H9 (cell line): ENCODE measurements around the gene SOX18. TPM values are rescaled to one million over a fixed set of nuclear protein-coding genes. Genes with fewer than 3 reads are reported as not detected.

ENCODE experiments used
- DNase-seq: peaks from one replicate; pipeline ENCODE4 v3.0.0-alpha.2; 2017
- H2AFZ ChIP-seq: one replicate; pipeline ENCODE4 v1.6.1; 2013; ENCODE audit warnings: mild to moderate bottlenecking, low read length, control low read depth, moderate library complexity
- H2AK5ac ChIP-seq: 2 replicates; pipeline ENCODE4 v1.6.1; 2013; ENCODE audit warnings: low read length, control low read depth, mixed read lengths; ENCODE audit not compliant: insufficient read length
- H2BK120ac ChIP-seq: one replicate; pipeline ENCODE4 v1.6.1; 2013; ENCODE audit warnings: low read depth, mild to moderate bottlenecking, low read length, control low read depth, inconsistent platforms; ENCODE audit not compliant: poor library complexity, severe bottlenecking
- H2BK12ac ChIP-seq: 2 replicates; pipeline ENCODE4 v1.6.1; 2013; ENCODE audit warnings: low read length, control low read depth, mixed read lengths, low read depth; ENCODE audit not compliant: insufficient read length
- H2BK15ac ChIP-seq: 2 replicates; pipeline ENCODE4 v1.6.1; 2013; ENCODE audit warnings: low read depth, low read length, control low read depth
- H2BK20ac ChIP-seq: one replicate; pipeline ENCODE4 v1.6.1; 2013; ENCODE audit warnings: low read depth, mild to moderate bottlenecking, low read length, control low read depth, inconsistent platforms; ENCODE audit not compliant: poor library complexity, severe bottlenecking
- H2BK5ac ChIP-seq: 2 replicates; pipeline ENCODE4 v1.6.1; 2013; ENCODE audit warnings: low read length, control low read depth, mixed read lengths; ENCODE audit not compliant: insufficient read length
- H3K14ac ChIP-seq: 2 replicates; pipeline ENCODE4 v1.6.1; 2013; ENCODE audit warnings: low read length, control low read depth; ENCODE audit not compliant: insufficient read depth
- H3K18ac ChIP-seq: 2 replicates; pipeline ENCODE4 v1.6.1; 2013; ENCODE audit warnings: low read depth, mild to moderate bottlenecking, mixed read lengths, low read length, control low read depth; ENCODE audit not compliant: insufficient read length
- H3K23ac ChIP-seq: 2 replicates; pipeline ENCODE4 v1.6.1; 2013; ENCODE audit warnings: low read length, control low read depth, mixed read lengths, low read depth; ENCODE audit not compliant: insufficient read length
- H3K23me2 ChIP-seq: 2 replicates; pipeline ENCODE4 v1.6.1; 2013; ENCODE audit warnings: low read depth, mild to moderate bottlenecking, mixed read lengths, low read length, control low read depth; ENCODE audit not compliant: insufficient read length, poor library complexity, severe bottlenecking
- H3K27ac ChIP-seq: 2 replicates; pipeline ENCODE4 v1.5.1; 2013; ENCODE audit warnings: low read length, control low read depth, mixed read lengths, low read depth; ENCODE audit not compliant: insufficient read length
- H3K27me3 ChIP-seq: 2 replicates; pipeline ENCODE4 v1.6.1; 2013; ENCODE audit warnings: low read length, control low read depth, inconsistent platforms; ENCODE audit not compliant: insufficient read depth
- H3K4ac ChIP-seq: 2 replicates; pipeline ENCODE4 v1.6.1; 2013; ENCODE audit warnings: low read depth, mild to moderate bottlenecking, control low read depth, inconsistent platforms, low read length, moderate library complexity
- H3K4me1 ChIP-seq: 2 replicates; pipeline ENCODE4 v1.6.1; 2013; ENCODE audit warnings: low read length, control low read depth, inconsistent platforms; ENCODE audit not compliant: insufficient read depth
- H3K4me2 ChIP-seq: 2 replicates; pipeline ENCODE4 v1.6.1; 2013; ENCODE audit warnings: low read length, control low read depth, mixed read lengths; ENCODE audit not compliant: insufficient read length, insufficient read depth
- H3K56ac ChIP-seq: 2 replicates; pipeline ENCODE4 v1.6.1; 2013; ENCODE audit warnings: low read depth, mild to moderate bottlenecking, mixed read lengths, low read length, control low read depth; ENCODE audit not compliant: insufficient read length
- H3K79me1 ChIP-seq: 2 replicates; pipeline ENCODE4 v1.6.1; 2013; ENCODE audit warnings: low read depth, mild to moderate bottlenecking, moderate library complexity, low read length, control low read depth, inconsistent platforms; ENCODE audit not compliant: insufficient read depth, poor library complexity, severe bottlenecking
- H3K79me2 ChIP-seq: 2 replicates; pipeline ENCODE4 v1.6.1; 2013; ENCODE audit warnings: low read length, control low read depth, inconsistent platforms; ENCODE audit not compliant: insufficient read depth
- H3K9ac ChIP-seq: 2 replicates; pipeline ENCODE4 v1.6.1; 2013; ENCODE audit warnings: low read length, control low read depth, mixed read lengths; ENCODE audit not compliant: insufficient read length; ENCODE audit errors: extremely low read depth
- H3K9me3 ChIP-seq: one replicate; pipeline ENCODE4 v1.6.1; 2013; ENCODE audit warnings: low read depth, low read length, inconsistent platforms; ENCODE audit not compliant: control insufficient read depth
- H3T11ph ChIP-seq: one replicate; pipeline ENCODE4 v1.6.1; 2013; ENCODE audit warnings: mild to moderate bottlenecking, low read length, control low read depth, inconsistent platforms
- H4K20me1 ChIP-seq: one replicate; pipeline ENCODE4 v1.6.1; 2013; ENCODE audit not compliant: control insufficient read depth, insufficient read length, insufficient read depth
- H4K5ac ChIP-seq: 2 replicates; pipeline ENCODE4 v1.6.1; 2013; ENCODE audit warnings: low read depth, mild to moderate bottlenecking, mixed read lengths, low read length, control low read depth; ENCODE audit not compliant: insufficient read length
- H4K8ac ChIP-seq: replicated peaks from 2 replicates; pipeline ENCODE4 v1.6.1; 2013; ENCODE audit warnings: low read length, control low read depth, mixed read lengths, low read depth; ENCODE audit not compliant: insufficient read length
- H4K91ac ChIP-seq: 2 replicates; pipeline ENCODE4 v1.6.1; 2013; ENCODE audit warnings: low read depth, mild to moderate bottlenecking, moderate library complexity, mixed read lengths, low read length, control low read depth; ENCODE audit not compliant: insufficient read length
- H3K27ac Mint-ChIP-seq, 3 experiments: 2 replicates in 2 of 3; 3 replicates in 1 of 3; pipeline ENCODE4 v1.8.0; 2020 to 2021; ENCODE audit warnings: mixed read lengths in 3 of 3, mild to moderate bottlenecking in 1 of 3, moderate library complexity in 1 of 3
- H3K27me3 Mint-ChIP-seq: 2 replicates; pipeline ENCODE4 v1.8.0; 2021; ENCODE audit warnings: low read depth, mild to moderate bottlenecking, moderate library complexity, mixed read lengths
- H3K36me3 Mint-ChIP-seq, 3 experiments: 2 replicates in 2 of 3; 3 replicates in 1 of 3; pipeline ENCODE4 v1.8.0; 2020 to 2021; ENCODE audit warnings: low read depth in 3 of 3, mixed read lengths in 3 of 3; ENCODE audit not compliant: insufficient read depth in 1 of 3
- H3K4me1 Mint-ChIP-seq, 2 experiments: 2 replicates each; pipeline ENCODE4 v1.8.0; 2020; ENCODE audit warnings: mixed read lengths in 2 of 2
- H3K4me3 Mint-ChIP-seq, 2 experiments: 2 replicates in 1 of 2; 3 replicates in 1 of 2; pipeline ENCODE4 v1.8.0; 2020 to 2021; ENCODE audit warnings: mild to moderate bottlenecking in 2 of 2, mixed read lengths in 2 of 2, moderate library complexity in 1 of 2
- H3K9me3 Mint-ChIP-seq, 2 experiments: 2 replicates in 1 of 2; 3 replicates in 1 of 2; pipeline ENCODE4 v1.8.0; 2020; ENCODE audit warnings: mild to moderate bottlenecking in 2 of 2, mixed read lengths in 2 of 2, moderate library complexity in 1 of 2
- CTCF ChIP-seq: fragments of 200-600 bp; sonication (generic); conservative IDR thresholded peaks from 3 replicates; pipeline ENCODE4 v1.8.0; 2021; ENCODE audit warnings: antibody characterized with exemption, mild to moderate bottlenecking
- WGBS: extraction: QIAGEN DNeasy Blood & Tissue Kit; methylation state at CpG from one replicate; pipeline ENCODE4 v1.1.7; 2013; ENCODE audit warnings: missing lambda C conversion rate, low lambda C conversion rate, mixed read lengths; ENCODE audit not compliant: insufficient read length; ENCODE audit errors: extremely low coverage; 5-methylcytosine and 5-hydroxymethylcytosine counted together
- total RNA-seq: library from RNA; stranded (reverse); gene quantifications from 2 replicates; pipeline ENCODE4 v1.2.1, GENCODE V29; 2021

The SOX18 gene
- total RNA-seq, 1 experiment from 2014 or later, result 2.0 TPM

- Histone ChIP-seq H3K23me2 (no peaks in the 10 kb centered on the region), H3K27ac (no peak overlapping the region), H3K4me2 (no peak overlapping the region), H4K20me1 (no peaks in the 10 kb centered on the region), H3K9me3 (no peaks in the 10 kb centered on the region), H3K23ac (no peak overlapping the region), H2BK5ac (no peak overlapping the region), H3K4ac (no peak overlapping the region), H3K14ac (no peak overlapping the region), H2BK12ac (no peak overlapping the region), H2BK15ac (no peak overlapping the region), H3K56ac (no peak overlapping the region), H2BK120ac (no peak overlapping the region), H2AK5ac (no peak overlapping the region), H4K8ac (no peak overlapping the region), H3T11ph (no peak overlapping the region), H3K27me3 (no peaks in the 10 kb centered on the region), H3K4me1 (no peaks in the 10 kb centered on the region; the same call in 1 of the 2 replicates), H3K9ac (no peak overlapping the region), H2AFZ (no peak overlapping the region), H2BK20ac (no peak overlapping the region), H3K18ac (no peak overlapping the region), H4K91ac (no peak overlapping the region), H4K5ac (no peak overlapping the region), H3K79me2 (no peaks in the 10 kb centered on the region), H3K79me1 (no peaks in the 10 kb centered on the region)
- no peak overlapping the region for H3K4me3 Mint-ChIP-seq
- no peak for DNase-seq
- TF ChIP-seq CTCF, result no peak
- H3K27me3 Mint-ChIP-seq, result no peaks in the 10 kb centered on the region
- H3K9me3 Mint-ChIP-seq, result no peaks in the 10 kb centered on the region
- H3K36me3 Mint-ChIP-seq, result peaks cover 24 to 71% (median 55%) of the 10 kb centered on the region in 3 experiments
- peaks cover 17 to 19% of the 10 kb centered on the region in 2 experiments for H3K4me1 Mint-ChIP-seq
- no peak overlapping the region; a peak in 1 of 7 replicates for H3K27ac Mint-ChIP-seq
- WGBS, result no CpG with 5 or more reads among the region's 19 CpGs
Measured at GRCh38 chr20:64031822-64032314, 17.6 kb downstream of the SOX18 start.
